H1 (cell line): ENCODE data around the gene ABLIM1. TPM values are rescaled to one million over a fixed set of nuclear protein-coding genes. Genes with fewer than 3 reads are reported as not detected.

Source experiments
- CREB1 ChIP-seq: IDR thresholded peaks from 2 replicates; pipeline ENCODE4 v1.6.1; 2012; ENCODE audit warnings: inconsistent platforms
- GABPA ChIP-seq: IDR thresholded peaks from 2 replicates; pipeline ENCODE4 v1.6.1; 2011; ENCODE audit warnings: mild to moderate bottlenecking, low read length, moderate library complexity, borderline replicate concordance; ENCODE audit not compliant: insufficient read depth
- KDM4A ChIP-seq: IDR thresholded peaks from one replicate; pipeline ENCODE4 v1.7.1; 2012; ENCODE audit warnings: low read depth, mild to moderate bottlenecking, moderate library complexity, low read length, inconsistent platforms; ENCODE audit not compliant: severe bottlenecking
- PHF8 ChIP-seq: fragments of 200-600 bp; sonication (generic); conservative IDR thresholded peaks from 2 replicates; pipeline ENCODE4 v1.7.1; 2012; ENCODE audit warnings: low read depth, mild to moderate bottlenecking, inconsistent platforms, low read length, moderate library complexity
- SP2 ChIP-seq: IDR thresholded peaks from 2 replicates; pipeline ENCODE4 v1.6.1; 2012; ENCODE audit warnings: mild to moderate bottlenecking, low read length, inconsistent platforms
- polyA plus RNA-seq, 7 experiments: library from polyadenylated mRNA; depleted of rRNA in 3 of 7; stranded (reverse) in 5 of 7; unstranded in 2 of 7; fragments of >200 nt in 5 of 7; fragments of 200-250 nt in 2 of 7; gene quantifications; 1 replicate in 5 of 7; 2 replicates in 1 of 7; 4 replicates in 1 of 7; pipeline versions ENCODE4 v1.2.1 to v1.2.3, GENCODE V29; 2011 to 2013; ENCODE audit warnings: missing spikeins in 2 of 7, mixed read lengths in 2 of 7
- total RNA-seq: library from RNA; stranded (reverse); fragmentation: NEBNext Ultra II Directional; extraction: Animal tissue kit (Norgen Biotek cat#: 25700); gene quantifications from 2 replicates; pipeline ENCODE4 v1.2.1, GENCODE V29; 2021

ABLIM1 gene
- total and polyA plus RNA-seq, 2 of the 8 experiments (the other 6 are each of a cell fraction or from before 2014, with no cell fraction given), result 51.2 to 51.7 TPM

DNA sequence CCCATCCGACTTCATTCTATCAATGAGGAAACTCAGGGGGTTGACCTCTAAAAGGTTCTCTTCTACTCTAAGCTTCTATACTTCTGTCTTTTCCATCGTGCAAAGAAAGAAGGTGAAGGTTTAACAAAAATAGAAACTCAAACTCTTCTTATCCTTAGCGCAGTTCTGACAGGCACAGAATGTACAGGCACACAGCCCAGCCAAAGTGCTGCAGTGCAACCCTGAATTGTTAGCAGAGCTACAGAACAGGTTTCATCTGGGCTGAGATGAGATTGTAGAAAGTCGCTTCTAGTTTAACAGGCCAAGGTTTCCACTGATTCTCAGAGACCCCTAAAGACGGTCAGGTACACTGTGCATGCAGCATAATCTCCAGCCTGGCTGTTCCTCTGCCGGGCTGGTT, 174.5 kb downstream of the ABLIM1 start (continued):
- TF ChIP-seq GABPA (no peak), SP2 (no peak), KDM4A (no peak), PHF8 (no peak), CREB1 (no peak)
